WERI-Rb-1 (cell line): ENCODE results near the gene CDH24.
A peak's percentile ranks its signal among the peaks of the same experiment; 100 is the strongest.

Experiments used
- DNase-seq: peaks from one replicate; pipeline ENCODE4 v3.0.0-alpha.2; 2020
- H3K27ac ChIP-seq: fragments of 250-450 bp; sonication (Bioruptor Pico); 2 replicates; pipeline ENCODE4 v1.5.1; 2020; ENCODE audit warnings: mild to moderate bottlenecking, moderate library complexity
- H3K27me3 ChIP-seq: fragments of 250-450 bp; sonication (Bioruptor Pico); 2 replicates; pipeline ENCODE4 v1.5.1; 2021; ENCODE audit warnings: mild to moderate bottlenecking, low read depth, moderate library complexity; ENCODE audit not compliant: insufficient read depth, severe bottlenecking
- H3K36me3 ChIP-seq: fragments of 250-450 bp; sonication (Bioruptor Pico); 2 replicates; pipeline ENCODE4 v1.5.1; 2020; ENCODE audit warnings: mild to moderate bottlenecking, moderate library complexity
- H3K4me3 ChIP-seq: 2 replicates; pipeline ENCODE4 v1.5.1; 2011; ENCODE audit warnings: low read depth, mild to moderate bottlenecking, control low read depth, low read length
- H3K9me3 ChIP-seq: fragments of 250-450 bp; sonication (Bioruptor Pico); 2 replicates; pipeline ENCODE4 v1.5.1; 2021; ENCODE audit warnings: mild to moderate bottlenecking, moderate library complexity; ENCODE audit not compliant: severe bottlenecking
- TF ChIP-seq, protein P1 (sequence below): IDR thresholded peaks from 2 replicates; pipeline ENCODE4 v1.5.1; 2011; ENCODE audit warnings: low read depth, mild to moderate bottlenecking, control low read depth, inconsistent platforms, low read length

The CDH24 gene

GRCh38 chr14:23097786-23098185 is 40.5 kb upstream of the CDH24 start:
- Histone ChIP-seq H3K4me3 (no peak overlapping the region), H3K9me3 (no peaks in the 10 kb centered on the region)
- TF ChIP-seq, protein P1, sequence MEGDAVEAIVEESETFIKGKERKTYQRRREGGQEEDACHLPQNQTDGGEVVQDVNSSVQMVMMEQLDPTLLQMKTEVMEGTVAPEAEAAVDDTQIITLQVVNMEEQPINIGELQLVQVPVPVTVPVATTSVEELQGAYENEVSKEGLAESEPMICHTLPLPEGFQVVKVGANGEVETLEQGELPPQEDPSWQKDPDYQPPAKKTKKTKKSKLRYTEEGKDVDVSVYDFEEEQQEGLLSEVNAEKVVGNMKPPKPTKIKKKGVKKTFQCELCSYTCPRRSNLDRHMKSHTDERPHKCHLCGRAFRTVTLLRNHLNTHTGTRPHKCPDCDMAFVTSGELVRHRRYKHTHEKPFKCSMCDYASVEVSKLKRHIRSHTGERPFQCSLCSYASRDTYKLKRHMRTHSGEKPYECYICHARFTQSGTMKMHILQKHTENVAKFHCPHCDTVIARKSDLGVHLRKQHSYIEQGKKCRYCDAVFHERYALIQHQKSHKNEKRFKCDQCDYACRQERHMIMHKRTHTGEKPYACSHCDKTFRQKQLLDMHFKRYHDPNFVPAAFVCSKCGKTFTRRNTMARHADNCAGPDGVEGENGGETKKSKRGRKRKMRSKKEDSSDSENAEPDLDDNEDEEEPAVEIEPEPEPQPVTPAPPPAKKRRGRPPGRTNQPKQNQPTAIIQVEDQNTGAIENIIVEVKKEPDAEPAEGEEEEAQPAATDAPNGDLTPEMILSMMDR: no peak

GRCh38 chr14:23095196-23096108 is 38.1 kb upstream of the CDH24 start, which contains the start of gene C14orf119:
C14orf119 (plus strand) TSS chr14:23095505; CDS start chr14:23097659, 2,154 bp downstream.
- DNase-seq: peak; percentile 99
- Histone ChIP-seq H3K9me3 (no peaks in the 10 kb centered on the region), H3K36me3 (peaks cover 52% of the 10 kb centered on the region), H3K27me3 (no peaks in the 10 kb centered on the region), H3K27ac (peak within 1 kb of the TSS; percentile 96), H3K4me3 (peak within 1 kb of the TSS; percentile 90)
- TF ChIP-seq, protein P1: no peak

More at GRCh38 chr14:23097786-23098185, 40.5 kb upstream of the CDH24 start:
- Histone ChIP-seq H3K36me3 (peaks cover 31% of the 10 kb centered on the region), H3K27me3 (no peaks in the 10 kb centered on the region), H3K27ac (no peak overlapping the region)
- DNase-seq: no peak

- Histone ChIP-seq H3K27ac (peak within 1 kb of the TSS; percentile 96), H3K4me3 (peak within 1 kb of the TSS; percentile 90), H3K36me3 (peaks cover 59% of the 10 kb centered on the region), H3K27me3 (no peaks in the 10 kb centered on the region), H3K9me3 (no peaks in the 10 kb centered on the region)
- DNase-seq: peak; percentile 90
- TF ChIP-seq, protein P1: no peak
Observed at GRCh38 chr14:23094666-23095195, 37.4 kb upstream of the CDH24 start, which contains the start of gene ACIN1. ACIN1 (minus strand) TSS chr14:23095136; CDS start chr14:23095112, 24 bp downstream.

GRCh38 chr14:23093991-23094665 is 36.8 kb upstream of the CDH24 start:
- Histone ChIP-seq H3K9me3 (no peaks in the 10 kb centered on the region), H3K27me3 (no peaks in the 10 kb centered on the region), H3K27ac (peak overlapping the region; percentile 96), H3K36me3 (peaks cover 65% of the 10 kb centered on the region), H3K4me3 (peak overlapping the region; percentile 90)
- TF ChIP-seq, protein P1: 0 out of 2 replicates have a peak, but pooled peaks have one; percentile 9
- no peak for DNase-seq

DNA sequence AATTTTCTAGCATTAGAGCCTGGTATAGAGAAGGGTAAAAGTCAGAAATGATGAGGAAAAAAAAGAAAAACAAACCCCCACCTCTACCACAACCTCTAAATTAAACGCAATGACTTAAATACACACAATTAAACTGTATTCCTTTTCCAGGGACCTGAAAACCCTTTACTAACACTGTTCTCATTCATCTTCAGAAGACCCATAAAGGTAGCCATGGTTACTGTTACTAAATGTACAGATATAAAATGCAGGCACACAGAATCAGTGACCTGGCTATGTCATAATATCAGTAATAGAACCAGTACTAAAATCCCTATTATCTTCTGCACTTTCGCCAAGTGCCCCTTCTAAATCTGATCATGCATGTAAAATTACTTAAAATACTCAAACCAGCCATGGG is 36.2 kb upstream of the CDH24 start:
- no peak overlapping the region for H3K4me3 ChIP-seq
- no peak overlapping the region for H3K27ac ChIP-seq
- TF ChIP-seq, protein P1: no peak
- H3K9me3 ChIP-seq: no peaks in the 10 kb centered on the region
- no peaks in the 10 kb centered on the region for H3K27me3 ChIP-seq
- peaks cover 68% of the 10 kb centered on the region for H3K36me3 ChIP-seq
- DNase-seq: no peak
